Right cardiac atrium (tissue), 5 donors: ENCODE results near the gene ZNF326. TPM values are rescaled to one million over a fixed set of nuclear protein-coding genes. Genes with fewer than 3 reads are reported as not detected.
A peak's percentile ranks its signal among the peaks of the same experiment; 100 is the strongest.
"Not testable (repeated sequence)": the region's sequence is repeated elsewhere in the genome, so short reads cannot be mapped to it uniquely, and the experiment has no call there.

ENCODE experiments used
- ATAC-seq, 2 donors: fragments of 200-7000 bp; cut with Tn5 transposase; one replicate each; pipeline versions ENCODE4 v1.8.0 to v1.9.1; 2020; ENCODE audit warnings: moderate library complexity in 2 of 2, mild to moderate bottlenecking in 1 of 2
- DNase-seq, 3 donors: peaks; one replicate each; pipeline ENCODE4 v3.0.0-alpha.2; 2020
- H3K27ac ChIP-seq: one replicate; pipeline ENCODE4 v1.5.1; 2013; ENCODE audit warnings: mild to moderate bottlenecking, low read length, control low read depth, moderate library complexity
- H3K27me3 ChIP-seq: one replicate; pipeline ENCODE4 v1.6.1; 2013; ENCODE audit not compliant: control insufficient read depth, insufficient read depth
- H3K4me1 ChIP-seq: one replicate; pipeline ENCODE4 v1.6.1; 2013; ENCODE audit warnings: low read length; ENCODE audit not compliant: control insufficient read depth, insufficient read depth
- H3K4me3 ChIP-seq: one replicate; pipeline ENCODE4 v1.5.1; 2013; ENCODE audit warnings: low read length, control low read depth
- H3K9me3 ChIP-seq: one replicate; pipeline ENCODE4 v1.6.1; 2013; ENCODE audit warnings: low read length; ENCODE audit not compliant: control insufficient read depth
- WGBS: extraction: QIAGEN DNeasy Blood & Tissue Kit; methylation state at CpG from one replicate; pipeline ENCODE4 v1.1.7; 2013; 5-methylcytosine and 5-hydroxymethylcytosine counted together
- intact Hi-C, 4 donors: fragments of 100-400 bp; cut with DNase I; formaldehyde crosslinking; loops; one replicate each; pipeline versions ENCODE4 v1.11.0 to v1.14.0; 2022 to 2023
- polyA plus RNA-seq: library from polyadenylated mRNA; stranded (reverse); fragments of 200-250 nt; gene quantifications from one replicate; pipeline ENCODE4 v1.2.3, GENCODE V29; 2013
- total RNA-seq, 4 donors: library from RNA; stranded (reverse); fragmentation: NEBNext Ultra II Directional; extraction: Animal tissue kit (Norgen Biotek cat#: 25700); gene quantifications; one replicate each; pipeline ENCODE4 v1.2.1, GENCODE V29; 2021
- donor health status: healthy with polysubstance abuse.
- donor health status: DM: no; HTN: yes; CAD: no.
- donor health status: DM: no; HTN: no; CAD: no.
- donor health status: DM: no; HTN: yes; CAD: no; lungs with severe emphysema.
- donor health status: DM: yes; HTN: yes; CAD: no.

The ZNF326 gene
- total and polyA plus RNA-seq, 5 donors = 10.0 to 16.5 (median 13.0) TPM

DNA sequence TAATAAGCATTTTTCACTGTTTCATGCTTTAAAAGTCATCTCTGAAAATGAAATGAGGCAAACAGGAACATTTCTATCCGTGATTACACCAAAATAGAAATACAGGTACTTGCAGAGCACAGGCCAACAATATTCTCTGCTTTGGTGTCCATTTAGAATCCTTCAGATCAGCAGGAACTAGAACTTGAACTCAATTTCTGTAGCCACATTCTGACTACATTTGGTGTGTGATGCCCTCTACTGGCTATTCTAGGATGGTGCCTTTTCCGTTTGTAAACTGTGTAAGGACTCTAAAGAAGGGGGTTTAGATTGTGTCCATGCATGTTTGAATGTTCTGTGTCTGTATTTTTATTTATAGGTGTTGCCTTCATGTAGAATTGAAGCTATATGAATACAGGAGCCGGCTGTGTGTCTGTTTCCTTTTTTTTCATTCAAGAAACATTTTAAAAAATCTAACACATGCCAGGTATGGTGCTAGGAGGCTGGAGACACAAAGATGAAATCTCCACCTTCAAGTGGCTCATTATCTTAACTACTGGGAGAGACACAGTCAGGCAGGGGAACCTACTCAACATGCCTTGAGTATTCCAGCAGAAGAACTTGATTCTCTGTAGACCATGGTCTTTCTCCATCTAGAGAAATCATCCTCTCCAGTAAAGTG is 7.6 kb upstream of the ZNF326 start:
- Histone ChIP-seq H3K9me3 (no peaks in the 10 kb centered on the region), H3K27ac (no peak overlapping the region), H3K4me3 (no peak overlapping the region), H3K27me3 (no peaks in the 10 kb centered on the region), H3K4me1 (no peaks in the 10 kb centered on the region)
- WGBS = 0% methylated on average over 3 of the region's 3 CpGs
- intact Hi-C loops = loop anchor here (2.0 to 10.0 kb wide), 4 partner anchors 142 to 182 kb away; no protein-coding TSS in a partner anchor
- DNase-seq (no peak), ATAC-seq (peak; percentile 84 to 88)

DNA sequence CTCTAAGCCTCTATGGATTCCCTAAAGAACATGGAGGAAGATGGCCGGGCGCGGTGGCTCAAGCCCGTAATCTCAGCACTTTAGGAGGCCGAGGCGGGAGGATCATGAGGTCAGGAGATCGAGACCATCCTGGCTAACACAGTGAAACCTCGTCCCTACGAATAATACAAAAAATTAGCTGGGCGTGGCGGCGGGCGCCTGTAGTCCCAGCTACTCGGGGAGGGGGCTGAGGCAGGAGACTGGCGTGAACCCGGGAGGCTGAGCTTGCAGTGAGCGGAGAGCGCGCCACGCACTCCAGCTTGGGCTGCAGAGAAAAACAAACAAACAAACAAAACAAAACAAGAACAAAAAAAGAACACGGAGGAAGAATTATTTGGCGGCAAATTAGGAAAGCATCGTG is 5.8 kb upstream of the ZNF326 start:
- intact Hi-C loops = loop anchor here in 2 of 4 donors (5.0 to 10.0 kb wide), 2 partner anchors 144 to 182 kb away; no protein-coding TSS in a partner anchor
- no peak for ATAC-seq

DNA sequence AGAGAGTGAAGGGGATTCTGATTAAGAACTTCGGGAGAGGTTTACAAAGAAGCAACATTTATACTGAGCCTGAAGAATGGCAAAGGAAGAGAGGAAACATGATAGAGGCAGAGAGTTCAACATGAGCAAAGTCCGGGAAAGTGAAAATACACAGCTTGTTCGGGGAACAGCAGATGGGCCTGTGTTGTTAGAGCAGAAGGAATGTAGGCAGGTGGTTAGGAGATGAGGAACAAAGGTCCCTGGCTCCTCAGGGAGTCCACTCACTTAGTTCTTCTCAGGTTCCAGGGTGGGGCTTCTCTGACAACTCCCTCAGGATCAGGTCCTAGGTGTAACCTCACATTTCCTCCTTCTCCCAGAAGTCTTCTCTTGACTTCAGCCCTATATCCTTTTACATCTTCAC is 5.1 kb upstream of the ZNF326 start:
- no peak for DNase-seq
- no peak for ATAC-seq
- no peaks in the 10 kb centered on the region for H3K4me1 ChIP-seq
- 81% methylated on average over 3 of the region's 3 CpGs for WGBS
- H3K9me3 ChIP-seq = no peaks in the 10 kb centered on the region
- intact Hi-C loops = loop anchor here in 2 of 4 donors (5.0 to 10.0 kb wide), 2 partner anchors 145 to 182 kb away; no protein-coding TSS in a partner anchor
- no peak overlapping the region for H3K4me3 ChIP-seq
- H3K27ac ChIP-seq = no peak overlapping the region
- H3K27me3 ChIP-seq = no peaks in the 10 kb centered on the region

More for the DNA sequence above, 5.8 kb upstream of the ZNF326 start:
- DNase-seq = peak in 1 of 3 donors; percentile 23
- Histone ChIP-seq H3K9me3 (no peaks in the 10 kb centered on the region), H3K27ac (no peak overlapping the region), H3K27me3 (no peaks in the 10 kb centered on the region), H3K4me1 (no peaks in the 10 kb centered on the region), H3K4me3 (no peak overlapping the region)
- 93% methylated on average over 23 of the region's 23 CpGs for WGBS

DNA sequence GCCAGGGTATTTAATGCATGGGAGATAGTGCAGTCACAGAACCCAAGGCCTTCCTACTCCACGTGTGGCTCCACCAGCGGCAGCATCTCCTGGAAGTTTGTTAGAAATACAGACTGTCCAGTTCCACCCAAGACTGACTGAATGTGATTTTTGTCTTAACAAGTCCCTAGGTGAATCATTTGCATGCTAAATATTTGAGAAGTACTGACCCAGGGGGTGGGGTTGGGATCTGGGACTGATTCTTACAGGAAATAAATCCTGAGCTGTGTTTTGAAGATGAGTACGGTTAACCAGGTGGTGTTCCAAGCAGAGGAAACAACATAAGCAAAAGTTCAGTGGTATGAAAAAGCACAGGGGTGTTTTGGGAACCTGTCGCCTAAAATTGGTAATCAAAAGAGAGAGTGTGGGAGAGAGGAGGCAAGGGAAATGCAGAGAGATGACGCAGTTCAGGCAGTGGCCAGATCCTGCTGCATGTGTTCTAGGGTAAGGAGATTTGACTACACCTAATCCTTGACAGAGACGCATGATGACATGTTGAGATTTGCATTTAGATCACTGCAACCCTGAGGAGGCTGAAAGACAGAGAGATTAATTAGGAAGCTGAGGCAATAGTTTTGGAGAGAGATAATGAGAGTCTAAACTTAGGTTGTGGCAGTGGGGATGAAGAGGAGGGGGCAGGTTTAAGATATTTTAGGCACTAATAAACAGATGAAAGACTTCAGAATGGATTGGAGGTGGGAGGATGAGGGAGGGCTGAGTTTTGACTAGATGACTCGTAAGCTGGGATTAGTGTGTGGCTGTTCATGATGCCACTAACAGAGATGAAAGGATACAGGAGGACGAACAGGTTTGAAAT is 3.7 kb upstream of the ZNF326 start:
- 71% methylated on average over 8 of the region's 8 CpGs for WGBS
- H3K9me3 ChIP-seq = no peaks in the 10 kb centered on the region
- no peaks in the 10 kb centered on the region for H3K27me3 ChIP-seq
- H3K27ac ChIP-seq = no peak overlapping the region
- no peaks in the 10 kb centered on the region for H3K4me1 ChIP-seq
- intact Hi-C loops = no loop called here
- DNase-seq = no peak
- ATAC-seq = no peak
- no peak overlapping the region for H3K4me3 ChIP-seq

DNA sequence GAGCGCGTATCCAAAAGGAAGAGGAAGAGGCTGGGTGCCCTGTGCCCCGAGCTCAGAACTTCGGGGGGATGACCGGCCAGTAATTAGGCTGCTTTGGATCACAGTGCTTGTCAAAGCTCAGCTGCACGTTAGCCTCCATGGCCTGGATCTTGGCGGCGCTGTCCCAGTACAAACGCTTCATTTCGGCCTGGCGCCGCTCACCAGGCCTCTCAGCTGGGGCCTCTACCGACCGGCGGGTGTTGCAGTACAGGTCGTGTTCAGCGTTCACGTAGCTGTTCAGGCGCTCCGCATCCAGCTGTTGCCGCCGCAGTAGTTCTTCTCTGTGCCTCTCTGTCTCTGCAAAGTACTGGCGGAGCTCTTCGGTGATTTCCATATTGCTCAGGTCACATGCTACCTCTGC is 1.4 kb upstream of the ZNF326 start:
- Histone ChIP-seq H3K4me3 (no peak overlapping the region), H3K9me3 (no peaks in the 10 kb centered on the region), H3K27ac (no peak overlapping the region), H3K4me1 (no peaks in the 10 kb centered on the region), H3K27me3 (no peaks in the 10 kb centered on the region)
- ATAC-seq = no peak
- intact Hi-C loops = no loop called here
- peak in 2 of 3 donors; percentile 44 to 51 for DNase-seq
- WGBS = 94% methylated on average over 24 of the region's 24 CpGs

DNA sequence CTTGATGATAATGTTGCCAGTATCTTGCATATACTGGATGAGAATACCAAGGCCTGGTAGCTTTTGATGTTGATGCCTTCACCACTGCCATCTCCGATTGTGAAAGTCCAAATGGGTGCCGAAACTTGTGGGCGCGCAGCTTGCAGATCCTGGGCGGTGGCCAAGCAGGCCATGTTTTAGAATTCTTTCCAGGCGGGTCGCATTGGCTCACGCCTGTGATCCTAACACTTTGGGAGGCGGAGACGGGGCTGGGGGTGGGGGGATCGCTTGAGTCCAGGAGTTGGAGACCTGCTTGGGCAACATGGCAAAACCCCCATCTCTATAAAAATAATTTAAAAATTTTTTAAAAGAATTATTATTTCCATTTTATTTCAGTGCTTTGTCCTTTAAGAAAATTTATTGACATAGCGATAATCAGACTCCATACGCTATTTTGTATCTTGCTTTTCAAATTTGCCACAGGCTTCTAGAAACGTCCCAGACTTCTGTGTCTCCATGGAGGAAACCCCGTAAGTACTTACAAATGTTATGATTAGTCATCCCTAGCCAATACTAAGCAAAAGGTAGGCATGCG is 592 bp upstream of the ZNF326 start:
- ATAC-seq (no peak), DNase-seq (peak in 2 of 3 donors; percentile 72 to 73)
- Histone ChIP-seq H3K4me1 (no peaks in the 10 kb centered on the region), H3K27me3 (no peaks in the 10 kb centered on the region), H3K9me3 (no peaks in the 10 kb centered on the region), H3K27ac (peak overlapping the region; percentile 45), H3K4me3 (peak overlapping the region; percentile 86)
- intact Hi-C loops = no loop called here
- 70% methylated on average over 16 of the region's 16 CpGs for WGBS

DNA sequence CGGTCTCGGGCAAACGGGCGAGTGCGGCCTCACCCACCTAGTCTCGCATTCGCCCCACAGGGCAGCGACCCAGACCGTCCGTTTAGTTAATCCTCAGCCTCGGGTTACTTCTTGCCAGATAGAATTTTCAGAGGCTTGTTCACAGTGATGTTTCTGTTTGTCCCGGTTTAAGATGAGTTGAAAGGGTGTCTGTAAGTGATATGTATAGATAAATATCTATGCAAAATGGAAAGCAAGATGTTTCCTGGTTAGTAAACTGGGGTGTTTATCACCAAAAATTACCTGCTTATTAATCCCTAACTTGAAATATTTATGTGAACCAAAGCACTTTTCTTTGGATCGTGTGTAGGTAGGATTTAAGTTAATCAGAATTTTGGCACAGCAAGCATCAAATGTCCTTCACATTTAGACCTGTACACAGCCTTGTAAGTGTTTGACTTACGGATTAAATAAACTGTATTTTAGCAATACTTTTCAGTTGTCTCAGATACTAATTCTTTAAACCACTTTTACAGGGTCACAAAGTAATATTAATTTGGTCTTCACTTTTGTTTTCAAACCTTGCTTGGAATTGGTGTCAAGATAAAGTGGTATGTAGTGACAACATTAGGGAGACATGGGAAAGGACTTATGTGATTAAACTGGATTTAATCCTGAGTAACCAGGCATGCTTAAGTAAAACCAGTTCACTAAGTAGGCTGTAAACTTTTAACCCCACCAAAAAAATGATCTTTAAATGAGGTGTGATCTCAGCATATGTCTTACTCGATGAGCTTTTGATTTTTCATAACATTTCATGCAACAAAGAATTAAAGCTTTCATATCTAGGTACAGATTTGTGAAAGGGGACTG is 914 bp downstream of the ZNF326 start:
- no peak for ATAC-seq
- peak overlapping the region; percentile 62 for H3K27ac ChIP-seq
- peak overlapping the region; percentile 86 for H3K4me3 ChIP-seq
- no peaks in the 10 kb centered on the region for H3K27me3 ChIP-seq
- H3K9me3 ChIP-seq = no peaks in the 10 kb centered on the region
- no peak for DNase-seq
- 1% methylated on average over 15 of the region's 15 CpGs for WGBS
- intact Hi-C loops = no loop called here
- H3K4me1 ChIP-seq = no peaks in the 10 kb centered on the region

DNA sequence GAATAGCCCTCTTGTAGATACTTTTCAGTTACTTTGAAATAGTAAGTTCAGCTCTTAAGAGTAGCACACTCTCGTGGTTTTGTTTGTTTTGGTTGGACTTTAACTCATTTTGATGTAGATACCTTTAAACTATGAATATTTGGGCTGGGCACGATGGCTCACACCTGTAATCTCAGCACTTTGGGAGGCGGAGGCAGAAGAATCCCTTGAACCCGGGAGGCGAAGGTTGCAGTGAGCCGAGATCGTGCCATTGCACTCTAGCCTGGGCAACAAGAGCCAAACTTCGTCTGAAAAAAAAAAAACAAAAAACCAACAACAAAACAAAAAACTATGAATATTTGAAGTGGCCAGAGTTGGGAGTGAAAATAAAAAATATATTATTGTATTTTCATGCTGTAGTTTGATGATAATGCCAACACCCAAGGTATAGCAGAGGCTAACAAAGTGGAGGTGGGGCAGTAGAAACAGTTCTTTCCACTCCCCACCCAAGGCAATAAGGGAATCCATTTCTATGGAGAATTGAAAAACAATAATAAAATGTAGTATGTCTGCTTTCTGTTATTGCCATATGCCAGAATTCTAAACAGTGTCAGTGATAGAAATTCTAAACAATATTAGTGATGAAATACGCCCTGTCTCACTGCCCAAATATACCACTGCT is 1.7 kb downstream of the ZNF326 start:
- WGBS = 48% methylated on average over 9 of the region's 9 CpGs
- DNase-seq (no peak), ATAC-seq (no peak)
- Histone ChIP-seq H3K27ac (no peak overlapping the region), H3K27me3 (no peaks in the 10 kb centered on the region), H3K4me1 (no peaks in the 10 kb centered on the region), H3K4me3 (peak overlapping the region; percentile 86), H3K9me3 (no peaks in the 10 kb centered on the region)
- intact Hi-C loops = no loop called here

DNA sequence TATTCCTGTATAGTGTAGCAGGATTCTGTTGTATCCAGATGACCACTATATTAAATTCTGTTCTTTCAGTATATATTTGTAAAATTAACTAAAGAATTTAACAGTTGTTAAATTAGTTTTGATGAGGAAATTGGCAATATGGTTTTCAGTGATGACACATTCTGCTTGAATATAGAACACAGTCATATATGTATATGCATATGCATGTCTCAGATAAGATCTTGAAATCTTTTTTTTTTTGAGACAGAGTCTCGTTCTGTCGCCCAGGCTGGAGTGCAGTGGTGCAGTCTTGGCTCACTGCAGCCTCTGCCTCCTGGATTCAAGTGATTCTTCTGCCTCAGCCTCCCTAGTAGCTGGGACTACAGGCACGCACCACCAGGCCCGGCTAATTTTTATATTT is 2.2 kb downstream of the ZNF326 start:
- DNase-seq, ATAC-seq, H3K27me3 ChIP-seq, H3K9me3 ChIP-seq, intact Hi-C loops, H3K27ac ChIP-seq, H3K4me1 ChIP-seq, H3K4me3 ChIP-seq: not testable (repeated sequence)
- 93% methylated on average over 4 of the region's 4 CpGs for WGBS

DNA sequence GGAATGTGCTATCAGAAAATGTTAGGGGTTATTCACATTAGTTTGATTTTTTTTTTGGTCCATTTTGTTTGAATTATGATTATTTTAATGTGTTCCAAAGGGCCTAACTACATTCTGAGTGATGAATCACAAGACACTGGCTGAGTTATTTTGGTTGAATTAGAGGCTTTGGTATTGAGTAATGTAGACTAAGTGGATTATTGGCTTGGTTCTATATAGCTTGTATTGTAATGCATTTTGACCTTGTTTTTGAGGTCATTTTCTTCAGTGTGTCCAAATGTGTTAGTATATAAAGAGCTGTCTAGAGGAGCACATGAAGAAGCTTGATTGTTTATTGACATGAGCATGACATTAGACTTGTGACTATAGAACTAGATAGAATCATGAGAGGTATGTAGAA is 3.4 kb downstream of the ZNF326 start:
- H3K27ac ChIP-seq = no peak overlapping the region
- no peak overlapping the region for H3K4me3 ChIP-seq
- no peaks in the 10 kb centered on the region for H3K27me3 ChIP-seq
- no peak for DNase-seq
- no peak for ATAC-seq
- peaks cover under 1% of the 10 kb centered on the region for H3K4me1 ChIP-seq
- no peaks in the 10 kb centered on the region for H3K9me3 ChIP-seq
- intact Hi-C loops = no loop called here
